GM21786 (cell line): ENCODE results near the gene ACTG1.

ENCODE experiments used
- ATAC-seq: cut with Tn5 transposase; IDR thresholded peaks from one replicate; pipeline ENCODE4 v1.9.1; 2021; ENCODE audit not compliant: unreplicated experiment

The ACTG1 gene

DNA sequence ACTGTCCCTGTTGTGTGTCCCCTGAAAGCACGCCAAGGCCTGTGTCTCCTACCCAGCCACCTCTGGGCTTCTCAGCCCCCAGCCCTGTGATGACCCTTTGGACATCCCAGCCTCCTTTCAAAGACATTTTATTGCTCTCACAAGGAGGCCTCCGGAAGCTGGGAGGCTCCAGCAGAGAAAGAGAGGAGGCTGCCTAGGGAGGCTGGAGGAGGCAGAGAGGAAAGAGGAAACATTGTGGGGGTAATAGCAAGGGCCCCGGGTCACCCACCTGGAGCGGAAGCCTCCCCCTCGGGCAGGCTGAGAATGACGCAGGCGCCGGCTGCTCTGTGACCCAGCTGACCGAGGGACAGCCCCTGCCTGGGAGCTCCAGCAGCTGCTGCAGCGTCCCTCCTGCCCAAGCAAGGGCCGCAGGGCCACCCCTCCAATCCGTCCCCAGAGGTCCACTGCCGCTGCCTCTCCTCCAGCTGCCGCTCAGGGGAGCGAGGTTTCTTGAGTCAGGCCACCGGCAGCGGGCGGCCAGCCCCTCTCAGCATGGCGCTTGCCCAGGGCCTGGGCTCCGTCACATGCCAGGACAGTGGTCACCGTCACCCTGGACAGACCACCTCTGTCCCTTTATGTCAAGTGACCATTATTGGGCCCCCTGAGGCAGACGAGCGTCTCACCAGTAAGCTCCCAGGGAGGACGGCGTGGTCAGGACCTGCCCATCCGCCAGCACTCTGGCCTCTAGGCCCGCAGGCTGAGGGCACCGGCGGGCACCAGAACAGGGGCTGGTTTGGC, 29.3 kb downstream of the ACTG1 start:
- no peak for ATAC-seq

- no peak for ATAC-seq
These were observed 29.9 kb downstream of the ACTG1 start for GRCh38 chr17:81482673-81483072.

DNA sequence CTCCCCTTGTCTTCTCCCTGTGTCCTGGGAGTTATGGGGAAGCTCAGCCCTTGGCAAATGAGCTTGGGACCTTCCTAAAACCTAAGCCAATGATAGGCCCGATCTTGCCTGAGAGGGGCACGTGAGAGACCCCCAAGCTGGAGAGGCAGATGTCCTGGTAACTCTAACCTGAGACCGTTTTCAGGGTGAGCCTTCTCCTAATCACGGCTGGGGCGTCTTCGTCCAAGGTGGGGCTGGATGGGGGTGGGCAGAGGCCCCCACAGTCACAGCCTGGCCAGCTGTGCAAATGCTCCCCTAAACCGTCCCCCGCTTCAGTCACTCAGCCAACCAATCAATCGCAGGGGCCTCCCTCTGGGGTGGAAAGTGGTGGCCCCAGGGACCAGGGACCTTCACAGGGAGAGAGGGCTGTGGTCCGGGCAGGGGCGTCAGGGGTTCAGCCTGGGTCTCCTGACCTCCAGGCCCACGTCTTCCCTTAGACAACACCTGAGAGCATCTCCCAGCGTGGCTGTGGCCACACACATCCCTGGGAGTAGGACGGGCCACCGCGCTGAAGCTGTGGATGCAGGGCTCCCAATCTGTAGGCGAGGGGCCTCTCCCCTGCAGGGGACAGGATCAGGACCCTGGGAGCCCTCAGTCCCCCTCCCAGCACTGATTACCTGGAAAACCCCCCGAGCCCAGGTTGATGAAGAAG, 30.6 kb downstream of the ACTG1 start:
- ATAC-seq: no peak

GRCh38 chr17:81481073-81481799, 31.4 kb downstream of the ACTG1 start:
- no peak for ATAC-seq

GRCh38 chr17:81480140-81481072, 32.2 kb downstream of the ACTG1 start:
- no peak for ATAC-seq

DNA sequence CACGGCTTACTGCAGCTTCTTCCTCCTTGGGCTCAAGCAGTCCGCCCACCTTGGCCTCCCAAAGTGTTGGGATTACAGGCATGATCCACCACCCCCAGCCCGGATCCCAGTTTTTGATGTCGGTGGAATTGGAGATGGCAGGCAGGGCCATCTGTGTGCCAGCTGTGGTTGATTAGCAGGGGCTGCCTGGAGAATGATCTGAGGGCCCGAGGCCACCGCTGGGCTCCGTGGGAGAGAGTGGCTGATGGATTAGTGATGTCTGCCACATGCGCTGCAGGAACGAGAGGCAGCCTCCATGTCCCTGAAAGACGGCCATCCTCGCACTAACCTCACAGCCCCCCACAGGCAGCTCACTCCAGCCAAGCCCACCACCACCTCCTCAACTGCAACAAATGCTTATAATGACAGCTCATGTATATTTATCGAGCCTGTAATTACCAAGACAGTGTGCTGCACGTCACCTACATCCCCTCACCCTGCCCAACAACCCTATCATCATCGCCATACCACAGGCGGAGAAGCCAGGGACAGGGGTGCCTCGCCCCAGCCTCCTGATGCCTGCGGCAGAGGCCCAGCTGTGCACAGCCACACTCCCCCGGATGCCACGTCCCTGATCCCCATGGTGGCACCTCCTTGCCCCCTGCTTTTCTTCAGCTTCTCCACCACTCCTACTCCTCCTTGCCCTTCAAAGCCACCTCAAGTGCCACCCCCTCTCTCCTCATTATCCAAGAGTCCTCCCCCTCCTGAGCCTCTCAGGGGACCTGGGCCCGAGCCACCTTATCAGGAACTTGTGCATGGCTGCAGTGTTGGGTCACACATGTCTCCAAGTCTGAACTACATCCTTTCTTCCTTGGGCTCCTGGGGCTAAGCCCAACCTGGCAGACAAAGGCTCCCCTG, 33.2 kb downstream of the ACTG1 start:
- ATAC-seq: no peak

- ATAC-seq: no peak
These were observed 34.5 kb downstream of the ACTG1 start for GRCh38 chr17:81478119-81478518.

DNA sequence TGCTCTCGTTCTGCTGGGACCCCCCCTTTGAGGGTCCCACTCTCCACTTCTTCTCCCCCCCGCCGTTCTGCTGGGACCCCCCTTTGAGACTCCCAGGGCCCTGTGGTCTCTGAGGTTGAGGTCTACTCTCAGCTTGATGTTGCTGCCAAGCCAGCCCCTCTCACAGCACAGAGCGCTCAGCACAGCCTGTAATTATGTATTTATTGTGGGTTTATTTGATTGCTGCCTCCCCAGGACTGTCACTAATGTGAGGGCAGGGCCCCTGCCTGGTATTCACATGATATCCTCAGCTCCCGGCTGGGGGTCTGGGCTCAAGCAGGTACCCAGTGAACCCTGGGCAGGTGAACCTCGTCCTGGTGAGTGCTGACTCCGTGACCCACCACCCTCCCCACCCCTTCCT, 35.4 kb downstream of the ACTG1 start:
- ATAC-seq: no peak

- no peak for ATAC-seq
These were observed 36.0 kb downstream of the ACTG1 start for GRCh38 chr17:81476635-81477034.

GRCh38 chr17:81476097-81476496, 36.5 kb downstream of the ACTG1 start:
- ATAC-seq: no peak

GRCh38 chr17:81474958-81475357, 37.6 kb downstream of the ACTG1 start:
- no peak for ATAC-seq

DNA sequence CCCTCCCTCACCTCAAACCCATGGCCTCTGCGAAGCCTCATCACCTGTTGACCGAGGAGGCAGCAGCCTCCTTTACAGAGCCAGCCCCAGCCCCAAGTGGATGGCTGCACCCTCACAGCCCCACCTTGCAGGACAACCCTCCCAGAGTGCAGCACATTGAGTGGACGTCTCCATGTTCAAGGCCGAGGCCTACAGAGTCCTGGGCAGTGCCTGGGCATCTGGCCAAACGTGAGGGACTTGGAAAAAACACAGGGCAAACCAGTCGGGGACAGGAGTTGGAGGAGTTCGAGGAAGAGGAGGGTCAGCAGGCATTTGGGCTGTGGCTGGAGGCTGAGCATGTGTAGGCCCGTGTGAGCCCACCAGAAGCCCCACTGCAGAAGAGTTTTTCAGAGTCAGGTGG, 39.6 kb downstream of the ACTG1 start:
- no peak for ATAC-seq

- ATAC-seq: no peak
These were observed 40.7 kb downstream of the ACTG1 start for GRCh38 chr17:81471818-81472456.

DNA sequence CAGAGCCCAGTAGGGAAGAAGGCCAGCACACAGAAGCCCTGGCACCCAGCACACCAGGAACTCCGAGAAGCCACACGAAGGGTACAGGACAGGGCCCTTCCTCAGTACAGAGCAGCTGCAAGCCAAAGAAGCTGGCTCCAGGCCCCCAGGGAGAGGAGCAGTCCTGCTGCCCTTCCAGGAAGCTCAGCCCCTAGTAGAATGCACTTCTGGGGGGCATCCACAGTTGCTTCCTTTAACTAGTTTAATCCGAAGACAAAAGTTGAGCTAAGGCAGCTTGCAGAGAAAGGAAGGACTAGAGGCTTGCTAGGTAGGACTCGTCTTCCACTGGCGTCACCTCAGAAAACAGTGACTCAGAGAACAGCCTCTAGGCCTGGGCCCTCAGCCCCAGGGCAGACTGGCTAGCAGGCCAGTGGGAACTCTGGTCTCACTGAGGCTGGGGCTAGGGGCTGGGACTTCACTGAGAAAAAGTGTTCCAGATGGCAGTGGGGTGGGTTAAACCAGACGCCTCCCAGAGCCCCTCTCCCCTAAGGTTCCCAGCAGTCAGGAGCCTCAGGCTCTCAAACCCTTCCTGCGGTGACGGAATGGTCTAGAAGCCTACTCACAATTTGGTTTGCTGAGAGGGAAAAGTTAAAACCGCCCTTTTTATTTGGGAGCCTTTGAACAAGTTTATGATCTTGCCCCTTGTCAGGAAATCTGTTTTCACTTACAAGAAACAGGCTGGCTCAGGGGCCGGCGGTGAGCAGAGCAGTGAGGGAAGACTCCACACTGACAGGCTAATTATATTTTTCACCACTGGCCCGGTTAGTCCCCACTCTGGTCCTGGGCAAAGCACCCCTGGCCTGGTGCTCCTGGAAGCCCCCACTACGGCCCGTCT, 41.4 kb downstream of the ACTG1 start:
- no peak for ATAC-seq

- ATAC-seq: no peak
These were observed 42.2 kb downstream of the ACTG1 start for GRCh38 chr17:81470270-81470943.

- no peak for ATAC-seq
These were observed 43.3 kb downstream of the ACTG1 start for GRCh38 chr17:81469266-81469665.

GRCh38 chr17:81468770-81469121, 43.9 kb downstream of the ACTG1 start:
- no peak for ATAC-seq
